GM21447 (cell line): ENCODE results near the gene CDK15.

Experiments
- ATAC-seq: cut with Tn5 transposase; IDR thresholded peaks from one replicate; pipeline ENCODE4 v1.9.1; 2021; ENCODE audit not compliant: unreplicated experiment

Gene CDK15

GRCh38 chr2:201860636-201861066, 54.3 kb downstream of the CDK15 start:
- ATAC-seq = peak; percentile 63

GRCh38 chr2:201862843-201863242, 56.5 kb downstream of the CDK15 start:
- ATAC-seq = no peak

- ATAC-seq = no peak
Observed at GRCh38 chr2:201866643-201867473, 60.5 kb downstream of the CDK15 start.

GRCh38 chr2:201871471-201871870, 65.1 kb downstream of the CDK15 start:
- no peak for ATAC-seq

- no peak for ATAC-seq
Observed at GRCh38 chr2:201872591-201872990, 66.3 kb downstream of the CDK15 start.

- no peak for ATAC-seq
Observed at GRCh38 chr2:201879996-201880395, 73.7 kb downstream of the CDK15 start.

- peak; percentile 33 for ATAC-seq
Observed at GRCh38 chr2:201880579-201880978, 74.2 kb downstream of the CDK15 start.

GRCh38 chr2:201880993-201881611, 74.8 kb downstream of the CDK15 start:
- peak; percentile 50 for ATAC-seq

- ATAC-seq = no peak
Observed at GRCh38 chr2:201881741-201882140, 75.4 kb downstream of the CDK15 start.

GRCh38 chr2:201882353-201883090, 76.2 kb downstream of the CDK15 start:
- ATAC-seq = peak; percentile 61

- ATAC-seq = no peak
Observed at GRCh38 chr2:201883606-201884369, 77.5 kb downstream of the CDK15 start.

- ATAC-seq = no peak
Observed at GRCh38 chr2:201886504-201886903, 80.2 kb downstream of the CDK15 start.

GRCh38 chr2:201887773-201888425, 81.6 kb downstream of the CDK15 start:
- no peak for ATAC-seq

GRCh38 chr2:201888426-201888800, 82.1 kb downstream of the CDK15 start:
- ATAC-seq = no peak

- ATAC-seq = no peak
Observed at GRCh38 chr2:201890453-201890852, 84.1 kb downstream of the CDK15 start.

- no peak for ATAC-seq
Observed at GRCh38 chr2:201891676-201892075, 85.3 kb downstream of the CDK15 start.

- ATAC-seq = no peak
Observed at GRCh38 chr2:201892516-201892915, 86.2 kb downstream of the CDK15 start.

- peak; percentile 68 for ATAC-seq
Observed at GRCh38 chr2:201900362-201900761, 94.0 kb downstream of the CDK15 start.

GRCh38 chr2:201901786-201902185, 95.4 kb downstream of the CDK15 start:
- ATAC-seq = no peak
